Measurements from ENCODE around the gene AP4M1. TPM values are rescaled to one million over a fixed set of nuclear protein-coding genes. Genes with fewer than 3 reads are reported as not detected.

AP4M1 gene
- total and polyA plus RNA-seq, 2 donors (not counting 1 experiment from before 2014, with no cell fraction given): 17.2 to 19.6 TPM

GRCh38 chr7:100109521-100110163 lies 8.2 kb downstream of the AP4M1 start:
- no peaks in the 10 kb centered on the region for H3K79me2 ChIP-seq (ENCODE audit: control insufficient read depth, insufficient read depth, low read length)
- peak in 1 of 2 donors; percentile 15 for TF ChIP-seq CTCF (conservative IDR thresholded peaks at IDR 0.05 in 1 of 2, IDR thresholded peaks at IDR 0.05 in 1 of 2; ENCODE audit: low read depth in 1 of 2, low read length in 2 of 2)
- TF ChIP-seq EZH2 (IDR thresholded peaks at IDR 0.05; ENCODE audit: low read length, missing control alignments): no peak
- H3K27me3 ChIP-seq (ENCODE audit: control insufficient read depth, insufficient read depth, low read length): no peaks in the 10 kb centered on the region
- DNase-seq (ENCODE audit: low read depth in 2 of 2): no peak
- H3K36me3 ChIP-seq (ENCODE audit: control insufficient read depth, insufficient read depth, low read length): peaks cover 36% of the 10 kb centered on the region
- no peak overlapping the region for H3K4me2 ChIP-seq (ENCODE audit: extremely low read depth, insufficient read depth, low read length)
- H2AFZ ChIP-seq (ENCODE audit: low read length): no peak overlapping the region
- H3K9me3 ChIP-seq (ENCODE audit: control insufficient read depth, insufficient read depth, low read depth, low read length): no peaks in the 10 kb centered on the region
- no peaks in the 10 kb centered on the region for H4K20me1 ChIP-seq (ENCODE audit: control insufficient read depth, extremely low read depth, insufficient read depth, low read length)
- no peaks in the 10 kb centered on the region for H3K4me1 ChIP-seq (ENCODE audit: control insufficient read depth, extremely low read depth, insufficient read depth, low read length)
- H3K27ac ChIP-seq (ENCODE audit: insufficient read depth, low read length): no peak overlapping the region
- H3K4me3 ChIP-seq (replicated peaks in 1 of 4; ENCODE audit: control extremely low read depth in 1 of 4, insufficient read depth in 1 of 4, low read depth in 3 of 4, low read length in 4 of 4): no peak overlapping the region
- H3K9ac ChIP-seq (ENCODE audit: insufficient read depth, low read length): no peak overlapping the region

- H3K9me3 ChIP-seq (ENCODE audit: control insufficient read depth, insufficient read depth, low read depth, low read length): no peaks in the 10 kb centered on the region
- TF ChIP-seq CTCF (conservative IDR thresholded peaks at IDR 0.05 in 1 of 2, IDR thresholded peaks at IDR 0.05 in 1 of 2; ENCODE audit: low read depth in 1 of 2, low read length in 2 of 2): no peak
- no peak for TF ChIP-seq EZH2 (IDR thresholded peaks at IDR 0.05; ENCODE audit: low read length, missing control alignments)
- H3K4me2 ChIP-seq (ENCODE audit: extremely low read depth, insufficient read depth, low read length): no peak overlapping the region
- no peaks in the 10 kb centered on the region for H3K4me1 ChIP-seq (ENCODE audit: control insufficient read depth, extremely low read depth, insufficient read depth, low read length)
- no peaks in the 10 kb centered on the region for H4K20me1 ChIP-seq (ENCODE audit: control insufficient read depth, extremely low read depth, insufficient read depth, low read length)
- H3K9ac ChIP-seq (ENCODE audit: insufficient read depth, low read length): no peak overlapping the region
- H3K79me2 ChIP-seq (ENCODE audit: control insufficient read depth, insufficient read depth, low read length): no peaks in the 10 kb centered on the region
- no peak overlapping the region for H2AFZ ChIP-seq (ENCODE audit: low read length)
- no peaks in the 10 kb centered on the region for H3K27me3 ChIP-seq (ENCODE audit: control insufficient read depth, insufficient read depth, low read length)
- no peak overlapping the region for H3K27ac ChIP-seq (ENCODE audit: insufficient read depth, low read length)
- no peak overlapping the region for H3K4me3 ChIP-seq (replicated peaks in 1 of 4; ENCODE audit: control extremely low read depth in 1 of 4, insufficient read depth in 1 of 4, low read depth in 3 of 4, low read length in 4 of 4)
- peaks cover 34% of the 10 kb centered on the region for H3K36me3 ChIP-seq (ENCODE audit: control insufficient read depth, insufficient read depth, low read length)
- no peak for DNase-seq (ENCODE audit: low read depth in 2 of 2)
Observed at GRCh38 chr7:100111156-100111555, 9.7 kb downstream of the AP4M1 start.

- no peak overlapping the region for H3K27ac ChIP-seq (ENCODE audit: insufficient read depth, low read length)
- TF ChIP-seq CTCF (conservative IDR thresholded peaks at IDR 0.05 in 1 of 2, IDR thresholded peaks at IDR 0.05 in 1 of 2; ENCODE audit: low read depth in 1 of 2, low read length in 2 of 2) (no peak), EZH2 (IDR thresholded peaks at IDR 0.05; ENCODE audit: low read length, missing control alignments) (no peak)
- H3K79me2 ChIP-seq (ENCODE audit: control insufficient read depth, insufficient read depth, low read length): no peaks in the 10 kb centered on the region
- no peak overlapping the region for H3K4me3 ChIP-seq (replicated peaks in 1 of 4; ENCODE audit: control extremely low read depth in 1 of 4, insufficient read depth in 1 of 4, low read depth in 3 of 4, low read length in 4 of 4)
- no peak overlapping the region for H3K9ac ChIP-seq (ENCODE audit: insufficient read depth, low read length)
- no peaks in the 10 kb centered on the region for H3K4me1 ChIP-seq (ENCODE audit: control insufficient read depth, extremely low read depth, insufficient read depth, low read length)
- no peak for DNase-seq (ENCODE audit: low read depth in 2 of 2)
- H4K20me1 ChIP-seq (ENCODE audit: control insufficient read depth, extremely low read depth, insufficient read depth, low read length): no peaks in the 10 kb centered on the region
- no peaks in the 10 kb centered on the region for H3K27me3 ChIP-seq (ENCODE audit: control insufficient read depth, insufficient read depth, low read length)
- peaks cover 33% of the 10 kb centered on the region for H3K36me3 ChIP-seq (ENCODE audit: control insufficient read depth, insufficient read depth, low read length)
- H2AFZ ChIP-seq (ENCODE audit: low read length): no peak overlapping the region
- no peaks in the 10 kb centered on the region for H3K9me3 ChIP-seq (ENCODE audit: control insufficient read depth, insufficient read depth, low read depth, low read length)
- H3K4me2 ChIP-seq (ENCODE audit: extremely low read depth, insufficient read depth, low read length): no peak overlapping the region
Observed at GRCh38 chr7:100111914-100112313, 10.5 kb downstream of the AP4M1 start.

All from fibroblast of lung (primary cell).